GM23338 (cell line): ENCODE data around the gene MTHFD1L. TPM values are rescaled to one million over a fixed set of nuclear protein-coding genes. Genes with fewer than 3 reads are reported as not detected.

Experiments
- ATAC-seq: fragments of 200-7000 bp; cut with Tn5 transposase; 3 replicates; pipeline ENCODE4 v1.9.1; 2020
- DNase-seq: peaks from one replicate; pipeline ENCODE4 v3.0.0-alpha.2; 2015; ENCODE audit warnings: low spot score
- H2AFZ ChIP-seq: fragments of 200-600 bp; sonication (generic); 2 replicates; pipeline ENCODE4 v1.8.0; 2016; ENCODE audit warnings: antibody characterized with exemption, mild to moderate bottlenecking, moderate library complexity
- H3F3A ChIP-seq: fragments of 200-600 bp; sonication (generic); replicated peaks from 2 replicates; pipeline ENCODE4 v1.8.0; 2017; ENCODE audit warnings: antibody characterized with exemption, mixed run types, low read depth
- H3K27ac ChIP-seq: fragments of 200-600 bp; sonication (generic); 2 replicates; pipeline ENCODE4 v1.6.1; 2016; ENCODE audit warnings: low read depth
- H3K27me3 ChIP-seq: fragments of 200-600 bp; sonication (generic); 2 replicates; pipeline ENCODE4 v1.8.0; 2016; ENCODE audit warnings: mild to moderate bottlenecking, mixed run types, moderate library complexity; ENCODE audit not compliant: insufficient read depth
- H3K36me3 ChIP-seq: fragments of 200-600 bp; sonication (generic); 2 replicates; pipeline ENCODE4 v1.8.0; 2016; ENCODE audit warnings: mild to moderate bottlenecking; ENCODE audit not compliant: insufficient read depth
- H3K4me1 ChIP-seq: fragments of 200-600 bp; sonication (generic); 2 replicates; pipeline ENCODE4 v1.8.0; 2016; ENCODE audit warnings: mild to moderate bottlenecking, moderate library complexity; ENCODE audit not compliant: insufficient read depth
- H3K4me2 ChIP-seq: fragments of 200-600 bp; sonication (generic); 2 replicates; pipeline ENCODE4 v1.7.1; 2017; ENCODE audit warnings: mixed run types
- H3K4me3 ChIP-seq: fragments of 200-600 bp; sonication (generic); 2 replicates; pipeline ENCODE4 v1.6.1; 2016; ENCODE audit warnings: mixed run types
- H3K79me2 ChIP-seq: fragments of 200-600 bp; sonication (generic); replicated peaks from 2 replicates; pipeline ENCODE4 v1.8.0; 2017; ENCODE audit warnings: mild to moderate bottlenecking; ENCODE audit not compliant: insufficient read depth
- H3K9me2 ChIP-seq: fragments of 200-600 bp; sonication (generic); 2 replicates; pipeline ENCODE4 v1.8.0; 2017; ENCODE audit not compliant: insufficient read depth
- H4K20me1 ChIP-seq: fragments of 200-600 bp; sonication (generic); replicated peaks from 2 replicates; pipeline ENCODE4 v1.8.0; 2017; ENCODE audit warnings: mild to moderate bottlenecking; ENCODE audit not compliant: insufficient read depth
- H3K27ac Mint-ChIP-seq: 2 replicates; pipeline ENCODE4 v1.8.0; 2020; ENCODE audit warnings: inconsistent platforms, mild to moderate bottlenecking, moderate library complexity, mixed read lengths
- H3K27me3 Mint-ChIP-seq: 3 replicates; pipeline ENCODE4 v1.8.0; 2022; ENCODE audit warnings: low read depth, mild to moderate bottlenecking, moderate library complexity, mixed read lengths, inconsistent platforms; ENCODE audit not compliant: insufficient read depth, poor library complexity
- H3K36me3 Mint-ChIP-seq: 3 replicates; pipeline ENCODE4 v1.8.0; 2021; ENCODE audit warnings: low read depth, mild to moderate bottlenecking, inconsistent platforms, moderate library complexity, mixed read lengths
- H3K4me1 Mint-ChIP-seq: 3 replicates; pipeline ENCODE4 v1.8.0; 2020; ENCODE audit warnings: mild to moderate bottlenecking, inconsistent platforms, mixed read lengths
- H3K4me3 Mint-ChIP-seq: 3 replicates; pipeline ENCODE4 v1.8.0; 2021; ENCODE audit warnings: moderate library complexity, mild to moderate bottlenecking, inconsistent platforms, mixed read lengths
- H3K9me3 Mint-ChIP-seq: 3 replicates; pipeline ENCODE4 v1.8.0; 2020; ENCODE audit warnings: moderate library complexity, mild to moderate bottlenecking, inconsistent platforms, mixed read lengths
- CREB1 ChIP-seq: fragments of 250-450 bp; sonication (Bioruptor Pico); IDR thresholded peaks from 2 replicates; pipeline ENCODE4 v1.5.0; 2020; ENCODE audit warnings: low read depth, mild to moderate bottlenecking, moderate library complexity
- CTCF ChIP-seq, 2 experiments: fragments of 200-600 bp in 1 of 2; sonication (generic) in 1 of 2; conservative IDR thresholded peaks; 2 replicates each; pipeline versions ENCODE4 v1.5.1 to v1.6.1; 2016 to 2017; ENCODE audit warnings: antibody characterized with exemption in 2 of 2, low read depth in 2 of 2, mild to moderate bottlenecking in 2 of 2, moderate library complexity in 1 of 2
- EZH2 ChIP-seq: fragments of 200-600 bp; sonication (generic); IDR thresholded peaks from one replicate; pipeline ENCODE4 v1.8.0; 2017; ENCODE audit warnings: antibody characterized with exemption, mild to moderate bottlenecking, low read depth; ENCODE audit not compliant: unreplicated experiment
- JUNB ChIP-seq: IDR thresholded peaks from one replicate; pipeline ENCODE4 v1.6.1; 2016; ENCODE audit warnings: antibody characterized with exemption; ENCODE audit not compliant: unreplicated experiment
- NANOG ChIP-seq: IDR thresholded peaks from 2 replicates; pipeline ENCODE4 v1.6.1; 2016; ENCODE audit warnings: antibody characterized with exemption, borderline replicate concordance
- POLR2AphosphoS5 ChIP-seq: IDR thresholded peaks from 2 replicates; pipeline ENCODE4 v1.6.1; 2016; ENCODE audit warnings: antibody characterized with exemption, low read depth
- REST ChIP-seq: IDR thresholded peaks from one replicate; pipeline ENCODE4 v1.6.1; 2018; ENCODE audit warnings: antibody characterized with exemption; ENCODE audit not compliant: unreplicated experiment
- STAT1 ChIP-seq: IDR thresholded peaks from one replicate; pipeline ENCODE4 v1.6.1; 2016; ENCODE audit warnings: antibody characterized with exemption; ENCODE audit not compliant: unreplicated experiment
- ZNF114 ChIP-seq: fragments of 250-450 bp; sonication (Bioruptor Pico); IDR thresholded peaks from 2 replicates; pipeline ENCODE4 v1.5.0; 2020; ENCODE audit warnings: mild to moderate bottlenecking, moderate library complexity
- ZNF331 ChIP-seq: fragments of 250-450 bp; sonication (Bioruptor Pico); IDR thresholded peaks from 2 replicates; pipeline ENCODE4 v1.5.0; 2020; ENCODE audit warnings: low read depth, mild to moderate bottlenecking, moderate library complexity
- ZNF462 ChIP-seq: fragments of 250-450 bp; sonication (Bioruptor Pico); IDR thresholded peaks from 2 replicates; pipeline ENCODE4 v1.5.0; 2020; ENCODE audit warnings: mild to moderate bottlenecking, moderate library complexity
- polyA plus RNA-seq: library from polyadenylated mRNA; unstranded; fragments of >200 nt; fragmentation: Nextera tagmentation; extraction: Ambion mirVana; gene quantifications from 2 replicates; pipeline ENCODE4 v1.2.1, GENCODE V29; 2016
- total RNA-seq: library from RNA; depleted of rRNA; stranded (reverse); fragments of >200 nt; shearing (Covaris generic); gene quantifications from 2 replicates; pipeline ENCODE4 v1.2.3, GENCODE V29; 2014

The MTHFD1L gene
- total and polyA plus RNA-seq, 2 experiments from 2014 or later, result 53.2 to 66.8 TPM

- Mint-ChIP-seq H3K9me3 (no peaks in the 10 kb centered on the region), H3K4me3 (no peak overlapping the region), H3K27me3 (peaks cover 5% of the 10 kb centered on the region), H3K27ac (no peak overlapping the region), H3K4me1 (peaks cover 39% of the 10 kb centered on the region), H3K36me3 (peaks cover 3% of the 10 kb centered on the region; the same call in 2 of the 3 replicates)
- no peak for DNase-seq
- Histone ChIP-seq H3K9me2 (no peaks in the 10 kb centered on the region), H3K4me2 (no peak overlapping the region), H3K79me2 (no peaks in the 10 kb centered on the region), H3K27ac (no peak overlapping the region), H3K27me3 (no peaks in the 10 kb centered on the region), H4K20me1 (0 out of 2 replicates have a peak, but pooled peaks cover 2% of the 10 kb centered on the region), H3K4me3 (no peak overlapping the region), H3F3A (no peaks in the 10 kb centered on the region), H3K36me3 (no peaks in the 10 kb centered on the region), H3K4me1 (peaks cover 3% of the 10 kb centered on the region), H2AFZ (no peak overlapping the region)
- TF ChIP-seq POLR2AphosphoS5 (no peak), CTCF (conservative IDR thresholded peaks at IDR 0.05; ENCODE audit: low read depth in 2 of 2) (no peak), STAT1 (no peak), CREB1 (no peak), NANOG (no peak), ZNF331 (CRISPR knock-in tag) (no peak), JUNB (no peak), REST (no peak), EZH2 (no peak), ZNF462 (CRISPR knock-in tag) (no peak), ZNF114 (CRISPR knock-in tag) (no peak)
- no peak for ATAC-seq
Observed at GRCh38 chr6:151002491-151002935, 137.0 kb downstream of the MTHFD1L start.
